Smooth muscle cell (in vitro differentiated cells): ENCODE results near the gene ATP11A. TPM values are rescaled to one million over a fixed set of nuclear protein-coding genes. Genes with fewer than 3 reads are reported as not detected.

Source experiments
- DNase-seq: peaks from one replicate; lab custom pipeline; 2025; ENCODE audit not compliant: unreplicated experiment; lab: John Stamatoyannopoulos, UW
- H2AFZ ChIP-seq: fragments of 200-600 bp; sonication (generic); 2 replicates; pipeline ENCODE4 v1.6.0; 2016; ENCODE audit warnings: antibody characterized with exemption, low read depth, mild to moderate bottlenecking
- H3F3A ChIP-seq: fragments of 200-600 bp; sonication (generic); 2 replicates; pipeline ENCODE4 v1.6.0; 2017; ENCODE audit warnings: antibody characterized with exemption, low read depth
- H3K27ac ChIP-seq: fragments of 200-600 bp; sonication (generic); 2 replicates; pipeline ENCODE4 v1.5.1; 2016; ENCODE audit warnings: low read depth, mild to moderate bottlenecking
- H3K27me3 ChIP-seq: fragments of 200-600 bp; sonication (generic); 2 replicates; pipeline ENCODE4 v1.6.1; 2016; ENCODE audit warnings: low read depth, mild to moderate bottlenecking
- H3K36me3 ChIP-seq: fragments of 200-600 bp; sonication (generic); 2 replicates; pipeline ENCODE4 v1.5.1; 2016; ENCODE audit warnings: low read depth
- H3K4me1 ChIP-seq: fragments of 200-600 bp; sonication (generic); 2 replicates; pipeline ENCODE4 v1.5.1; 2016; ENCODE audit warnings: low read depth
- H3K4me2 ChIP-seq: fragments of 200-600 bp; sonication (generic); 2 replicates; pipeline ENCODE4 v1.6.0; 2016; ENCODE audit warnings: mild to moderate bottlenecking
- H3K4me3 ChIP-seq: fragments of 200-600 bp; sonication (generic); 2 replicates; pipeline ENCODE4 v1.5.1; 2016; ENCODE audit warnings: mild to moderate bottlenecking
- H3K79me2 ChIP-seq: fragments of 200-600 bp; sonication (generic); 2 replicates; pipeline ENCODE4 v1.6.0; 2016; ENCODE audit warnings: low read depth, mild to moderate bottlenecking
- H3K9ac ChIP-seq: fragments of 200-600 bp; sonication (generic); 2 replicates; pipeline ENCODE4 v1.6.0; 2016; ENCODE audit warnings: low read depth
- H3K9me3 ChIP-seq: fragments of 200-600 bp; sonication (generic); replicated peaks from 2 replicates; pipeline ENCODE4 v1.5.1; 2016; ENCODE audit warnings: low read depth
- H4K20me1 ChIP-seq: fragments of 200-600 bp; sonication (generic); 2 replicates; pipeline ENCODE4 v1.6.0; 2016; ENCODE audit warnings: low read depth
- WGBS: methylation state at CpG from one replicate; pipeline ENCODE4 v1.1.7; 2016; ENCODE audit warnings: low lambda C conversion rate; 5-methylcytosine and 5-hydroxymethylcytosine counted together
- polyA plus RNA-seq: library from polyadenylated mRNA; unstranded; fragments of >200 nt; fragmentation: Nextera tagmentation; extraction: Ambion mirVana; gene quantifications from 2 replicates; pipeline ENCODE4 v1.2.1, GENCODE V29; 2016
- total RNA-seq: library from RNA; depleted of rRNA; stranded (reverse); fragments of >200 nt; gene quantifications from 2 replicates; pipeline ENCODE4 v1.2.3, GENCODE V29; 2014
- TF ChIP-seq, protein P1 (sequence below): fragments of 200-600 bp; sonication (generic); IDR thresholded peaks from 2 replicates; pipeline ENCODE4 v1.5.1; 2017; ENCODE audit warnings: borderline replicate concordance, mild to moderate bottlenecking, antibody characterized with exemption; ENCODE audit not compliant: insufficient read depth, poor library complexity, severe bottlenecking

Gene ATP11A
- total and polyA plus RNA-seq, 2 experiments from 2014 or later: 6.5 to 7.5 TPM

DNA sequence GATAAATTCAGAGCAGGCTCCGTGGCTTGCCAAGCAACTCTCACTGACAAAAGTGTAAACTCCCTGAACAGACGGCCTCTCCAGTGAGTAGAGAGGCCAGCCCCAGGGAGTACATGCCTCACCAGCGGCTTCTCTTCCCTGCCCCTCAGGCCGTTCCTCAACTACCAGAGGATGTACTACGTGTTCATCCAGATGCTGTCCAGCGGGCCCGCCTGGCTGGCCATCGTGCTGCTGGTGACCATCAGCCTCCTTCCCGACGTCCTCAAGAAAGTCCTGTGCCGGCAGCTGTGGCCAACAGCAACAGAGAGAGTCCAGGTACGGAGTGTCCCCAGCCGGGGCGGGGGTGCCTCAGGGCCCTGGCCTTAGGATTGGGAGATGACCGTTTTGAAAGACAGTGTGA, 185.8 kb downstream of the ATP11A start:
- Histone ChIP-seq H3K27ac (no peak overlapping the region), H4K20me1 (no peaks in the 10 kb centered on the region), H3F3A (no peaks in the 10 kb centered on the region), H3K79me2 (no peaks in the 10 kb centered on the region), H3K27me3 (no peaks in the 10 kb centered on the region), H3K9me3 (no peaks in the 10 kb centered on the region), H3K4me1 (peaks cover 3% of the 10 kb centered on the region), H3K36me3 (no peaks in the 10 kb centered on the region), H3K4me3 (no peak overlapping the region), H3K4me2 (no peak overlapping the region), H2AFZ (no peak overlapping the region), H3K9ac (no peak overlapping the region)
- TF ChIP-seq, protein P1, sequence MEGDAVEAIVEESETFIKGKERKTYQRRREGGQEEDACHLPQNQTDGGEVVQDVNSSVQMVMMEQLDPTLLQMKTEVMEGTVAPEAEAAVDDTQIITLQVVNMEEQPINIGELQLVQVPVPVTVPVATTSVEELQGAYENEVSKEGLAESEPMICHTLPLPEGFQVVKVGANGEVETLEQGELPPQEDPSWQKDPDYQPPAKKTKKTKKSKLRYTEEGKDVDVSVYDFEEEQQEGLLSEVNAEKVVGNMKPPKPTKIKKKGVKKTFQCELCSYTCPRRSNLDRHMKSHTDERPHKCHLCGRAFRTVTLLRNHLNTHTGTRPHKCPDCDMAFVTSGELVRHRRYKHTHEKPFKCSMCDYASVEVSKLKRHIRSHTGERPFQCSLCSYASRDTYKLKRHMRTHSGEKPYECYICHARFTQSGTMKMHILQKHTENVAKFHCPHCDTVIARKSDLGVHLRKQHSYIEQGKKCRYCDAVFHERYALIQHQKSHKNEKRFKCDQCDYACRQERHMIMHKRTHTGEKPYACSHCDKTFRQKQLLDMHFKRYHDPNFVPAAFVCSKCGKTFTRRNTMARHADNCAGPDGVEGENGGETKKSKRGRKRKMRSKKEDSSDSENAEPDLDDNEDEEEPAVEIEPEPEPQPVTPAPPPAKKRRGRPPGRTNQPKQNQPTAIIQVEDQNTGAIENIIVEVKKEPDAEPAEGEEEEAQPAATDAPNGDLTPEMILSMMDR: no peak
- 94% methylated on average over 15 of the region's 15 CpGs for WGBS
- DNase-seq: no peak

GRCh38 chr13:112876305-112877000, 186.6 kb downstream of the ATP11A start:
- Histone ChIP-seq H3K27me3 (no peaks in the 10 kb centered on the region), H3K4me1 (peaks cover 3% of the 10 kb centered on the region), H3K4me3 (no peak overlapping the region), H3F3A (no peaks in the 10 kb centered on the region), H3K9me3 (no peaks in the 10 kb centered on the region), H2AFZ (no peak overlapping the region), H3K27ac (no peak overlapping the region), H3K4me2 (no peak overlapping the region), H3K9ac (no peak overlapping the region), H4K20me1 (no peaks in the 10 kb centered on the region), H3K36me3 (no peaks in the 10 kb centered on the region), H3K79me2 (no peaks in the 10 kb centered on the region)
- 89% methylated on average over 15 of the region's 15 CpGs for WGBS
- TF ChIP-seq, protein P1: no peak
- no peak for DNase-seq

DNA sequence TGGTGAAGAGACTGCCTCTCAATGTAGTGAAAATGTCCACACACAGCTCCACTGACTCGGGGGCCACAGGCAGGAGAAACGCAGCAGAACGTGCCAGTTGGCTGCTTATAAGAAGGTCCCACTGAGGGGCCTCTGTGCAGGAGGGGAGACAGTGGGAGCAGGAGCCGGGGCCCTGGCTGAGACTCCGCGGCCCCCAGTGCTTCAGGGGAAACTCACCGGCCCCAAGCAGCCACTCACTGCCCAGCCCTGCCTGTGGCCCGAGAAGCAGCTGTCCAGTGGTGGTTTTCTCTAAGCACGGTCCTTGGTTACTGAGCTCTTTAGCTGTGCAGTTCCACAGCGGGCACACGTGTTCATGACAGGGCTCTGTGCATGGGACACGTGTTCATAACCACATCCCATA, 187.2 kb downstream of the ATP11A start:
- H3K9ac ChIP-seq: no peak overlapping the region
- H4K20me1 ChIP-seq: no peaks in the 10 kb centered on the region
- H3K79me2 ChIP-seq: no peaks in the 10 kb centered on the region
- no peak for DNase-seq
- H3K4me2 ChIP-seq: no peak overlapping the region
- no peaks in the 10 kb centered on the region for H3K9me3 ChIP-seq
- TF ChIP-seq, protein P1: no peak
- no peak overlapping the region for H2AFZ ChIP-seq
- no peak overlapping the region for H3K4me3 ChIP-seq
- no peaks in the 10 kb centered on the region for H3K36me3 ChIP-seq
- H3K4me1 ChIP-seq: peaks cover 3% of the 10 kb centered on the region
- no peaks in the 10 kb centered on the region for H3K27me3 ChIP-seq
- WGBS: 94% methylated on average over 12 of the region's 12 CpGs
- no peak overlapping the region for H3K27ac ChIP-seq
- H3F3A ChIP-seq: no peaks in the 10 kb centered on the region

DNA sequence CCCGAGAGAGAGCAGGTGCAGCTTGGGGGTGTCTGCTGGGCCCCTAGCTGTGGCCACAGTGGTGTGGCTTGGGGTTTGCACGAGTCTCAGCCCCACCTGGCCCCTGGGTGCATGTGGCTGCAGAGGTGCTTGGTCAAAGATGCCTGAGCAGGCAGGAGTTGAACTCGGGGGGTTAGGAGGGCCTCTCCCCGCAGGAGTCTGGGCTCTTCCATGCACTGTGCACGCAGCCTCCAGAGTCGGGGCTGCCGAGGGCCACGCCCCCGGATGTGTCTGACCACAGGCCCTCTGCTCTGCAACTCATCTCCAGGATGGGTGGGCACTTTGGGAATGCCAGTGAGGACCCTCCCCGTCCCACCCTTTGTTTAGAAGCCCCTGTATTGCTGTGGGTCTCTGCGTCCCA, 187.7 kb downstream of the ATP11A start:
- H3K4me3 ChIP-seq: no peak overlapping the region
- 98% methylated on average over 10 of the region's 11 CpGs for WGBS
- no peaks in the 10 kb centered on the region for H3K36me3 ChIP-seq

More for the DNA sequence above, 187.7 kb downstream of the ATP11A start:
- H3K27me3 ChIP-seq: no peaks in the 10 kb centered on the region
- no peak overlapping the region for H3K27ac ChIP-seq
- H3K9me3 ChIP-seq: no peaks in the 10 kb centered on the region
- no peak overlapping the region for H3K4me2 ChIP-seq
- H2AFZ ChIP-seq: no peak overlapping the region
- no peak for DNase-seq
- H3K9ac ChIP-seq: no peak overlapping the region
- no peaks in the 10 kb centered on the region for H4K20me1 ChIP-seq
- peaks cover 3% of the 10 kb centered on the region for H3K4me1 ChIP-seq
- TF ChIP-seq, protein P1: no peak
- H3F3A ChIP-seq: no peaks in the 10 kb centered on the region
- no peaks in the 10 kb centered on the region for H3K79me2 ChIP-seq
